HEK293T (cell line): ENCODE measurements around the gene CLMN.

Source experiments
- ARNT ChIP-seq: fragments of 450-650 bp; IDR thresholded peaks from 2 replicates; pipeline ENCODE4 v1.6.1; 2017; ENCODE audit warnings: mild to moderate bottlenecking
- BHLHE40 ChIP-seq: fragments of 450-650 bp; IDR thresholded peaks from 2 replicates; pipeline ENCODE4 v1.6.1; 2016; ENCODE audit warnings: mild to moderate bottlenecking, moderate library complexity, borderline replicate concordance
- CTBP1 ChIP-seq: fragments of 450-650 bp; IDR thresholded peaks from 2 replicates; pipeline ENCODE4 v1.6.1; 2016; ENCODE audit warnings: borderline replicate concordance
- FOXK2 ChIP-seq: fragments of 450-650 bp; IDR thresholded peaks from 2 replicates; pipeline ENCODE4 v1.6.1; 2016; ENCODE audit warnings: mild to moderate bottlenecking
- FOXM1 ChIP-seq: fragments of 450-650 bp; IDR thresholded peaks from 2 replicates; pipeline ENCODE4 v1.6.1; 2017; ENCODE audit warnings: mild to moderate bottlenecking, borderline replicate concordance
- LEF1 ChIP-seq: fragments of 450-650 bp; IDR thresholded peaks from 2 replicates; pipeline ENCODE4 v1.6.1; 2017; ENCODE audit warnings: mild to moderate bottlenecking, borderline replicate concordance
- NFRKB ChIP-seq: fragments of 450-650 bp; IDR thresholded peaks from 2 replicates; pipeline ENCODE4 v1.6.1; 2016; ENCODE audit warnings: mild to moderate bottlenecking, moderate library complexity
- PKNOX1 ChIP-seq: fragments of 450-650 bp; IDR thresholded peaks from 2 replicates; pipeline ENCODE4 v1.6.1; 2016
- SUZ12 ChIP-seq: fragments of 450-650 bp; IDR thresholded peaks from 2 replicates; pipeline ENCODE4 v1.6.1; 2016; ENCODE audit warnings: mild to moderate bottlenecking
- TARDBP ChIP-seq: fragments of 450-650 bp; IDR thresholded peaks from 2 replicates; pipeline ENCODE4 v1.6.1; 2016

- TF ChIP-seq LEF1 (no peak), CTBP1 (no peak), TARDBP (no peak), PKNOX1 (no peak), NFRKB (no peak), ARNT (no peak), BHLHE40 (no peak), FOXK2 (no peak), FOXM1 (no peak), SUZ12 (no peak)
Observed at GRCh38 chr14:95348395-95349080, 28.8 kb upstream of the CLMN start.
